Posterior vena cava (tissue), 2 donors: ENCODE data around the gene CEMIP. TPM values are rescaled to one million over a fixed set of nuclear protein-coding genes. Genes with fewer than 3 reads are reported as not detected.

Experiments
- microRNA-seq, 2 donors: library from miRNA; unstranded; fragments of <30 nt; microRNA quantifications; one replicate each; pipeline ENCODE4 v1.2.0, GENCODE V29; 2020 to 2021; ENCODE audit warnings: borderline microRNAs expressed in 2 of 2
- total RNA-seq, 2 donors: library from RNA; stranded (reverse); fragmentation: NEBNext Ultra II Directional; extraction: Animal tissue kit (Norgen Biotek cat#: 25700); gene quantifications; one replicate each; pipeline ENCODE4 v1.2.1, GENCODE V29; 2021
- donor health status: DM: yes; HTN: yes; CAD: no.
- donor health status: DM: yes; HTN: yes; CAD: no.

CEMIP gene
- total RNA-seq, 2 donors from 2014 or later = 0.14 to 0.62 TPM

Small RNAs within 50 kb of the gene (microRNA-seq; reads per million reads assigned to microRNA genes)
- 0 reads per million in 2 donors for gene MIR4514
- gene MIR549A = 0 reads per million in 2 donors

Other genes starting within 250 kb of the CEMIP start
- gene ABHD17C, start 84.1 kb upstream of the CEMIP start, total RNA-seq = 1 to 10 TPM; 4.4 to 4.9 TPM
- 10 to 100 TPM; 21.0 to 24.1 TPM for gene MESD, start 210.4 kb downstream of the CEMIP start, total RNA-seq
- 10 to 100 TPM; 17.6 to 24.2 TPM for gene TLNRD1, start 221.6 kb downstream of the CEMIP start, total RNA-seq